ENCODE results near the gene NRXN2. TPM values are rescaled to one million over a fixed set of nuclear protein-coding genes. Genes with fewer than 3 reads are reported as not detected.

Gene NRXN2
- total RNA-seq, 1 donor: 5.2 TPM

DNA sequence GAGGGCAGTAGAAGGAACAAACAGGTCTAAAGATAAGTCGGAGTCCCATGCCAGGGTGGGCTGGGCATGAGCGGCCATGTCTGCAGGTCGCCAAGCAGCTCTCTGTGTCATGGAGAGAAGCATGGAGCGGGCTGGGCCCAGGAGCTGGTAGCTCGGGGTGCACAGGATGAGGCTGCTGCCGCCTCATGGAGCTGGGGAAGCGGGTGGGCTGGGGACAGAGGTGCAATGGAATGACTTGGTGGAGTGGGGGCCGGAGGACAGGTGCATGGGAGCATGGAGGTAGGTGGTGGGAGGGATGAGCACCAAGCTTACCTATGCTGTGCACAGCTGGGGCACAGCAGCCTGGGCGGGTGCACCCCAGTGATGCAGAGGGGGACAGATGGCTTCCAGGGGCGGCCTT is 3.6 kb downstream of the NRXN2 start:
- H3K4me3 ChIP-seq (ENCODE audit: low read depth, low read length): no peak overlapping the region
- TF ChIP-seq, protein P1, sequence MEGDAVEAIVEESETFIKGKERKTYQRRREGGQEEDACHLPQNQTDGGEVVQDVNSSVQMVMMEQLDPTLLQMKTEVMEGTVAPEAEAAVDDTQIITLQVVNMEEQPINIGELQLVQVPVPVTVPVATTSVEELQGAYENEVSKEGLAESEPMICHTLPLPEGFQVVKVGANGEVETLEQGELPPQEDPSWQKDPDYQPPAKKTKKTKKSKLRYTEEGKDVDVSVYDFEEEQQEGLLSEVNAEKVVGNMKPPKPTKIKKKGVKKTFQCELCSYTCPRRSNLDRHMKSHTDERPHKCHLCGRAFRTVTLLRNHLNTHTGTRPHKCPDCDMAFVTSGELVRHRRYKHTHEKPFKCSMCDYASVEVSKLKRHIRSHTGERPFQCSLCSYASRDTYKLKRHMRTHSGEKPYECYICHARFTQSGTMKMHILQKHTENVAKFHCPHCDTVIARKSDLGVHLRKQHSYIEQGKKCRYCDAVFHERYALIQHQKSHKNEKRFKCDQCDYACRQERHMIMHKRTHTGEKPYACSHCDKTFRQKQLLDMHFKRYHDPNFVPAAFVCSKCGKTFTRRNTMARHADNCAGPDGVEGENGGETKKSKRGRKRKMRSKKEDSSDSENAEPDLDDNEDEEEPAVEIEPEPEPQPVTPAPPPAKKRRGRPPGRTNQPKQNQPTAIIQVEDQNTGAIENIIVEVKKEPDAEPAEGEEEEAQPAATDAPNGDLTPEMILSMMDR (IDR thresholded peaks at IDR 0.05; ENCODE audit: insufficient read depth, low read depth, low read length): no peak
- no peak for DNase-seq (ENCODE audit: low read depth)

GRCh38 chr11:64718780-64719124 is 4.2 kb downstream of the NRXN2 start:
- no peak for DNase-seq (ENCODE audit: low read depth)
- H3K4me3 ChIP-seq (ENCODE audit: low read depth, low read length): no peak overlapping the region
- TF ChIP-seq, protein P1 (IDR thresholded peaks at IDR 0.05; ENCODE audit: insufficient read depth, low read depth, low read length): no peak

GRCh38 chr11:64718084-64718779 is 4.8 kb downstream of the NRXN2 start:
- TF ChIP-seq, protein P1 (IDR thresholded peaks at IDR 0.05; ENCODE audit: insufficient read depth, low read depth, low read length): no peak
- H3K4me3 ChIP-seq (ENCODE audit: low read depth, low read length): no peak overlapping the region
- no peak for DNase-seq (ENCODE audit: low read depth)

DNA sequence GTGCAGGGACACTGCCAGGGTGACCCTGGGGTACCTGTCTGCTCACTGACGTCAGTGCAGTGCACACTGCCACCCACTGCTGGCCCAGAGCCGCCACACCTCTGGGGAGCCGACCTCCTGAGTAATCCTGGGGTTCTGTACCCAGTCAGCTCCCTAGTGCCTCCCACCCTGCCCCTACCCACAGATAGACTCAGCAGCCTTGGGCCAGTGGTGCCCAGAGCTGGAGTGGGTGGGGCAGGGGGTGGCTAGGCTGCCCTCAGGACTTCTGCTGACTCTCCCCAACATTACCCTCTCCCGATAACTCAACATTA is 5.8 kb downstream of the NRXN2 start:
- TF ChIP-seq, protein P1 (IDR thresholded peaks at IDR 0.05; ENCODE audit: insufficient read depth, low read depth, low read length): no peak
- no peak overlapping the region for H3K4me3 ChIP-seq (ENCODE audit: low read depth, low read length)
- no peak for DNase-seq (ENCODE audit: low read depth)

- DNase-seq (ENCODE audit: low read depth): no peak
- H3K4me3 ChIP-seq (ENCODE audit: low read depth, low read length): no peak overlapping the region
- TF ChIP-seq, protein P1 (IDR thresholded peaks at IDR 0.05; ENCODE audit: insufficient read depth, low read depth, low read length): no peak
These were observed 6.3 kb downstream of the NRXN2 start for GRCh38 chr11:64716473-64717267.

DNA sequence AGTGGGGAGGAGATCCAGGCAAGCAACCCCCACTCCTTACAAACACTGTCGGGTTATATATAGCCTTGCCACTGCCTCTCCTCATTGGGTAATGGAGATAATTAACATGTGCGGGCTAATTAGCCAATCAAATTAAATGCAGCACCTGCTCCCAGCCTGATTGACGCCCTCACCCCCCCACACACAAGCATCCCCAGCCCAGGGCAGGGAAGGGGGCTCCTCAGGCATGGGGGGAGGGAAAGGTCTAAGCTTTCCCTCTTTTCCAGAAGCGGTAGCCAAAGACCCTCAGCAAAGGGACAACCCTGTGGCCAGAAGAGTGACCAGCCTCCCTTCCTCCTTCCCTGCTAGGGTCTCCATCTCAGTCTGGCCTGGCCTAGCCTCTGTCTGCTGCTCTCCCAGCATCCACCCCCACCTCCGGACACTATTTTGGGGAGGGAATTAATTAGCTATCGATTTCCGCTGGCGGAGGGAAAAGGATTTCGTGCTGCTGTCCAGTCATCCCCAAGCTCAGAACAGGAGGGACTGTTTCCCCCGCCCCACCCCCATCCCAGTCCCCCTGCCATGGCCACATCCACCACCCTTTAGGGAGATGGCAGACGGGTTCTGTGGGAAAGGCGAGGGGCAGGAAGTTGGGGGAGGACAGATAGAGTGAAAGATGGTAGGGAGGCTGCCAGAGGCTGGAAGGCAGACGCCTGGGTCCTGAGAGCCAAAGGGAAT is 7.1 kb downstream of the NRXN2 start:
- TF ChIP-seq, protein P1 (IDR thresholded peaks at IDR 0.05; ENCODE audit: insufficient read depth, low read depth, low read length): no peak
- no peak overlapping the region for H3K4me3 ChIP-seq (ENCODE audit: low read depth, low read length)
- no peak for DNase-seq (ENCODE audit: low read depth)
